Right lobe of liver (tissue), 4 donors: Measurements from ENCODE around the gene OPTN.

Source experiments
- POLR2A ChIP-seq: fragments of 450-650 bp; IDR thresholded peaks from one replicate; pipeline ENCODE4 v1.6.1; 2017; ENCODE audit warnings: antibody characterized with exemption, mild to moderate bottlenecking
- TF ChIP-seq, protein P1 (sequence below), 4 donors: fragments of 200-600 bp in 3 of 4; fragments of 450-650 bp in 1 of 4; IDR thresholded peaks; one replicate each; pipeline versions ENCODE4 v1.5.1 to v1.8.0; 2016 to 2022; ENCODE audit warnings: antibody characterized with exemption in 4 of 4, mild to moderate bottlenecking in 2 of 4
- donor health status: DM: no; HTN: no; CAD: no.
- donor health status: DM: no; HTN: no; CAD: no.
- donor health status: DM: no; HTN: yes; CAD: no.

DNA sequence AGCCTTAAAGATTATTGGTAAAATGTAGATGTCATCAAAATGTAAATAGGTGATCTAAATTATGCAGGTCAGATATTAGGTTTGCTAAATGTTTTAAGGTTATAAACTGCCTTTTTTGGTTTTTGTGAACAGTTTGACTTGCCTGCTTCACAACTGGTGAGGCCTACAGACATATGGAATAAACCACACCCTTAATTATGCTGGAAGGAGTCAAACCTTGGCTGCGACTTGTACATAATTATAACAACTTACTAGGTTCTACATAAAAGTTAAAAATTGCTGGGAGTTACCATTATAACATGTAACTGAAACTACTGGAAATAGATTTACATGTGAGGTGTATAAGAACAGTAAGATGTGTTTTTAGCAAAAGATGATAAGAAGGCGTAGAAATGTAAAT lies 31.5 kb upstream of the OPTN start:
- TF ChIP-seq, protein P1, sequence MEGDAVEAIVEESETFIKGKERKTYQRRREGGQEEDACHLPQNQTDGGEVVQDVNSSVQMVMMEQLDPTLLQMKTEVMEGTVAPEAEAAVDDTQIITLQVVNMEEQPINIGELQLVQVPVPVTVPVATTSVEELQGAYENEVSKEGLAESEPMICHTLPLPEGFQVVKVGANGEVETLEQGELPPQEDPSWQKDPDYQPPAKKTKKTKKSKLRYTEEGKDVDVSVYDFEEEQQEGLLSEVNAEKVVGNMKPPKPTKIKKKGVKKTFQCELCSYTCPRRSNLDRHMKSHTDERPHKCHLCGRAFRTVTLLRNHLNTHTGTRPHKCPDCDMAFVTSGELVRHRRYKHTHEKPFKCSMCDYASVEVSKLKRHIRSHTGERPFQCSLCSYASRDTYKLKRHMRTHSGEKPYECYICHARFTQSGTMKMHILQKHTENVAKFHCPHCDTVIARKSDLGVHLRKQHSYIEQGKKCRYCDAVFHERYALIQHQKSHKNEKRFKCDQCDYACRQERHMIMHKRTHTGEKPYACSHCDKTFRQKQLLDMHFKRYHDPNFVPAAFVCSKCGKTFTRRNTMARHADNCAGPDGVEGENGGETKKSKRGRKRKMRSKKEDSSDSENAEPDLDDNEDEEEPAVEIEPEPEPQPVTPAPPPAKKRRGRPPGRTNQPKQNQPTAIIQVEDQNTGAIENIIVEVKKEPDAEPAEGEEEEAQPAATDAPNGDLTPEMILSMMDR (IDR thresholded peaks at IDR 0.05), result no peak
- no peak for TF ChIP-seq POLR2A
